HS-5 (cell line): ENCODE data around the gene PLEKHG2.
"Not testable (repeated sequence)": the region's sequence is repeated elsewhere in the genome, so short reads cannot be mapped to it uniquely, and the experiment has no call there.

Experiments
- DNase-seq: peaks from one replicate; pipeline ENCODE4 v3.0.0-alpha.2; 2012; ENCODE audit warnings: low read depth

Gene PLEKHG2

GRCh38 chr19:39412100-39412866 lies at the start of gene PLEKHG2:
Gene PLEKHG2, plus strand, starts transcription at chr19:39412669. Its CDS starts 1,418 bp downstream, at chr19:39414087.
- peak; percentile 99 for DNase-seq

- peak; percentile 60 for DNase-seq
These were observed 49.5 kb upstream of the PLEKHG2 start for GRCh38 chr19:39362682-39363657.

GRCh38 chr19:39363901-39364457 lies 48.5 kb upstream of the PLEKHG2 start:
- DNase-seq, result no peak

GRCh38 chr19:39365531-39365930 lies 46.9 kb upstream of the PLEKHG2 start:
- DNase-seq, result no peak

GRCh38 chr19:39369200-39369599 lies 43.3 kb upstream of the PLEKHG2 start:
- DNase-seq, result no peak

- no peak for DNase-seq
These were observed 41.7 kb upstream of the PLEKHG2 start for GRCh38 chr19:39370735-39371134.

GRCh38 chr19:39372047-39372802 lies 40.2 kb upstream of the PLEKHG2 start:
- peak; percentile 68 for DNase-seq

GRCh38 chr19:39372941-39373340 lies 39.5 kb upstream of the PLEKHG2 start:
- DNase-seq, result no peak

GRCh38 chr19:39375929-39376328 lies 36.5 kb upstream of the PLEKHG2 start:
- DNase-seq, result no peak

- DNase-seq, result no peak
These were observed 34.8 kb upstream of the PLEKHG2 start for GRCh38 chr19:39377373-39378362.

- not testable (repeated sequence) for DNase-seq
These were observed 33.1 kb upstream of the PLEKHG2 start for GRCh38 chr19:39379366-39379765.

GRCh38 chr19:39379865-39380396 lies 32.5 kb upstream of the PLEKHG2 start:
- DNase-seq, result no peak

GRCh38 chr19:39380521-39381502 lies 31.7 kb upstream of the PLEKHG2 start:
- no peak for DNase-seq

- no peak for DNase-seq
These were observed 30.4 kb upstream of the PLEKHG2 start for GRCh38 chr19:39381910-39382611.

GRCh38 chr19:39382991-39383828 lies 29.3 kb upstream of the PLEKHG2 start:
- no peak for DNase-seq

GRCh38 chr19:39384839-39385568 lies 27.5 kb upstream of the PLEKHG2 start:
- DNase-seq, result no peak
